NCI-H146 treated with DMSO at 0.1 percent for 48 hours (cell line): ENCODE data around the gene PRLR.
"Not testable (repeated sequence)": the region's sequence is repeated elsewhere in the genome, so short reads cannot be mapped to it uniquely, and the experiment has no call there.

Experiments
- DNase-seq: peaks from one replicate; lab custom pipeline; 2025; ENCODE audit not compliant: unreplicated experiment; lab: John Stamatoyannopoulos, UW

The PRLR gene

DNA sequence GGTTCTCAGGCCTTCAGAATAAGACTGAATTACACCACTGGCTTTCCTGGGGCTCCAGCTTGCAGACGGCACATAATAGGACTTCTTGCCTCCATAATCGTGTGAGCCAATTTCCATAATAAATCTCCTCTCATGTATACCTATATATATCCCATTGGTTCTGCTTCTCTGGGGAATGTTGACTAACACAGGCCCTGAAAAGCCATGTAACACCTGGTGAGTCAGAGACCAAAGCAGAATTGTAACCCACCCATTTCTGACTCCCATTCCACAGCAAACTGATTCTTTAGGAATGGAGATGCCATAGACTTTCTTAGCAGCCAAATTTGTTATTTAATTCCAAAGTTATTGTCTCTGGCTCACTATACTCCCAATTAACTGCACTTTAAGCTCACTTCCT, 97.1 kb downstream of the PRLR start:
- no peak for DNase-seq

DNA sequence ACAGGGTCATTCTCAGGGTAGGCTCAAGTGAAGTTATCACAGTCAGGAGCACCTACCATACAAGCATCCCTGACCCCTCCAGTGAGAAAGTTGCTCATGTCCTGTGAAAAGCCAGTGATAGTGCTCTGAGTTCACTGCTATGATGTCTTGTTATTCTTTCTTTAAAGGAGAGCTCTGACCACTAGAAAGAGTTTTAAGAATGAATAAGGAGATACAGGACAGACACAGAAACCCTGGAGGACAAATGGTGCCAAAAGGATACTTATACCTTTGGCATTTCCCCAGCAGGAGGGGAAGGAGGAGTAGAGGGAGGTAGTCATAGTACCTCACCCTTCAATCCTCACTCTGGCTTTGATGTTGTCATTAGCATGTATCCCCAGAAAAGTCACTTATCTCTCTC, 98.6 kb downstream of the PRLR start:
- DNase-seq = no peak

DNA sequence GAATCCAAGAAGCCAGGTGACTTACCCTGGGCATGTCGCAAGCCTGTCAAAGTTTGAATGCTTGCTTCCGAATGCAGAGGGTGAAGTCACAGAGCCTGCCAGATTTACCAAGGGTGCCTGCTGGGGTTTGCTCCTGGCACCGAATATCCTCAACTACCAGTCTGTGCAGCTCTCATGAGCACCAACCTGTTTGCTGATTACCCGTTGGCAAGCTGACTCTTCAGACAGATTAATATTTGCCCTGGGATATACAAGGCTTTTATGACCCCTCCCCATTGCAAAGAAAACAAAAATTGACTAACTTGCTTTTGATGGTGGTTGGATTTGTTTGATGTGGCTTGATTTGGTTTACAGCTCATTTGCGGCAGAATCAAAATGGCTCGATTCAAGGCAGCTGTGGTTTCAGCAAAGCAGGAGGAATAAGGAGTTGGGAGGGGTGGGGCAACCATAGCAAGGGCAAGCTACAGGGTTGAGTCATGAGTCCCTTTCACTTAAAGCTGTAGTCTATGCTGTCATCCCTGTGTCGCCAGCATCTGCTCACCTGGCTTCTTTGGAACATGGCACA, 100.3 kb downstream of the PRLR start:
- no peak for DNase-seq

DNA sequence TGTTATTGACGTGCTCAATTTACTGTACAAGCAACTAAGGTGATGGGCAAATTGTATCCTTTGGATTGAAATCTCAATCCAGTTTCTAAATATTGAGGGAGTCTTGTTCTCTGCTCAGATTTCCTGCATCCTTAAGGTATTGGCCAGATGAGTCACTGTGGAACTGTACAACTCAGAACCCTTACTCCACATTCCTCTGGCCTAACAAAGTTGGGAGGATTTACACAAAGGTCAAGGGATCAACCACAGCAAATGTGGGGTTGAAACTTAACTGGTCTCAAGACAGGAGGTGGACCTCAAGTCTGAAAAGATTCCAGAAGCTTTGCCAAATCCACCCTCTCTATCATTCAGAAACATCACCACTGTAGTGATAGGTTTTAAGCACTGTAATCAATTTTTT, 101.0 kb downstream of the PRLR start:
- DNase-seq = no peak

DNA sequence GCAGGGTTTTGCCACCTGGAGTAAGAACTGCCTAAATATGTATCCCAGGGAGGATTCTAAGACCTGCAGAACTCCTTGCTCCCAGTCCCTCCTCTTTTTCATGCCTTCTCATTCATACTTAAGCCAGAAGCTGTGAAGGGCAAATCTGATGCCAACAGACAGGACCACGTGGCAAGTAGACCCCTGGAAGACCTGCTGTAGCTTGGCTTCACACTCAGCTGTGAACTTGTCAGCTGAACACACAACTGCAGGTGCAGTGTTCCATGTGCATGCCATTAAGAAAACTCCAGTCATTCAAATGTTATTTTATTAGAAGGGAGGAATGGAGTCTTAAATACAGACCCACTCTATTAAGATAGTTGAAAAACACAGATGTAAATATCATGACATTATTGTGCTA, 103.3 kb downstream of the PRLR start:
- no peak for DNase-seq

DNA sequence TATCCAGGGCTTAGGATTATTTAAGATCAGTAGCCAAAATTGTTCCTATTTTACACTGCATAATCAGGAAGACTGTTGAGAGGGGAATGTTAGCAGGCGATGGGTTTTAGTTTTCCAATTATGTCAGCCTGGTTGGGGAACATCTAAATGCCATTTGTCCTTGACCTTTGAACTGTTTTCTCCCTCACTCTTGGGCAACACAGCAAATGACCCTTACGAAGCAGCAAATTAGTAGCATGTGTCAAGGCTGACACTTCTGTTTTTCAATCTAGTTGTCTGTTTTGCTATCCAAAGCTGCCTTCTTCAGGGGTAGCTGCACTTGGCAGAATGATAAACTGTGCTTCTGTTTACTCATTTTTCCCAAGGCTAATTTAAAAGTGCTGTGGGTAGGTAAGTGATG, 104.5 kb downstream of the PRLR start:
- DNase-seq = no peak

DNA sequence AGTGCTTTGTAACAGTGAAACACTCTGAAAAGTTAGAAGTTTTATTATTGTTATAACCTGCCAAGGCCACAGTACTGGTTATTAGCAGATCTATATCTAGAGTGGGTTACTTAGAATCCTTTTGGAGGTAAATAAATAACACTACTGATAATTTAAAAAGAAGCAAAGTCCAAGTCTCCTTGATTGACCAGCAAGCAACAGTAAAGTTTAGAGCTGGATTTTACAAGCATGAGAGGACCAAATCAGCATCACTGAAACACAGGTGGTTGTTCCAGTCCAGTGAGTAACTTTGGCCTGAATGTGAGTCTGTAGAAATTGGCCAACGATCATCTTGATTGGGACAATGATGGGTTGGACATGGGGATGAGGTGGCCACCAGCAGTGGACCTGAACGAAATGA, 105.4 kb downstream of the PRLR start:
- DNase-seq = no peak

DNA sequence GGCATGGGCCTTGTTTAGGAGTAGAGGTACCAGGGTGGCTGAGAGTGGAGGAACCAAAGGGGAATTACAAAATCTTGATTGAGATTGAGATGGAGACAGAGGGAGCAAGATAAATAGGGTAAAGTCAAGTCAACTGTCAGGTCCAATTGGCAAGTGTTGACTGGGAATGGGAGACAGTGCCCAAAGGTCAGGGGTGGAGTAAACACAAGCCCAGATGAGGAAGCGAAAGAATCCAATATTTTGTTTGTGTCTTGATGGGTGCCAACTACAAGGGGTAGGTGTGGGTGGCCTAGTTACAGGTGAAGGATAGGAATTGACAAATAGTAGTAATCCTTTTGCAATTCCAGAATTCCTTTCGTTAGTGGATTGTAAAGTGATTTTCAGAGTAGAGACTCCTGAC, 107.5 kb downstream of the PRLR start:
- DNase-seq = no peak

DNA sequence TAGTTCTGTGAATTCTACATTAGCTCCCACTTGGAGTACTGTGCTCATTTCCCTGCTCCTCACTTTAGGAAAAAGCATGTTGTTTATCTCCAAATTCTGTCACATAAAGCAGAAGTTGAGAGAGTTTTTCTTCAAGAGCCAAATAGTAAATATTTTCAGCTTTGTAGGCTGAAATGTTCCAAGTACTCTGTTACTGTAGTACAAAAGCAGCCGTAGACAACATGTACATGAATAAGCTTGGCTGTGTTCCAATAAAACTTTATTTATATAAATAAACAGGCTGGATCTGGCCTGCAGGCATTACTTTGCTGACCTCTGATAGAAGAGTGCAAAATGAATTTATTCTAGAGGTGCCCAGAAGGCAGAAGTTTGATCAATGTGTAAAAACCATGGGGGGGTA, 109.6 kb downstream of the PRLR start:
- no peak for DNase-seq

DNA sequence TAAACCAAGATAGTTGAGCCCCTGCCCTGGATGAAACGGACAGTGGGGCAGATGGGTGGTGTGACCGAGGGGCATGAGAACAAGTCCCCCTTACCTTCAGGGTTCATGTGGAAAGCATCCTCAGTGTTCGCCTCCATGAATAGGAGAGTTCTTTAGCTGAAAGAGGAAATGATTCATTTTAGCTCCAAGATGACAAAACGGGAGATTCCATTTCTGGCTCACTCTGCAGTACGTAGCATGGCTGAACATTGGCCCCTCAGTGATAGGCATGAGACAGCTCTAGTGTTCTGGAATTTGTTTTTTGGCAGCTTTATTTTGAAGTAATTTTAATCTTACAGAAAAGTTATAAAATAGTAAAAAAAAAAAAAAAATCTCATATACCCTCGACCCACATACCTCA, 112.3 kb downstream of the PRLR start:
- DNase-seq = no peak

DNA sequence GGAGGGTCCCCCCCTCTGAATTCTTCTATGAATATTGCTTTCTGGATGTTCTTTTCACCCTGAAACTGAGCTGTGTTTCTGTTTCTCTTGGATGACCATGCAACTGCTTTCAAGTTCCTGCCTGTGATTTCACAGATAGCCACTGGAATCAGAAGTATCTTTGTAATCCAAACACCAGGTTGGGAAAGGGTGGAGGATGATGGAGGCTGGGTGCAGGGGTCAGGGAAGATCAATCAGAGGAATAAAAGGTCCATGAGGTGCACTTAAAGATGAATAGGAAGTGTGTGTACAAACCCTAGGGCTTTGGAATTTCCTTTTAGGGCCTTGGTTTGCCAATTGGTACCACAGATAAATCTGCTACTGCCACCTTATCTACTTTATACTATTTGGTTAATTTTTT, 114.4 kb downstream of the PRLR start:
- DNase-seq = no peak

DNA sequence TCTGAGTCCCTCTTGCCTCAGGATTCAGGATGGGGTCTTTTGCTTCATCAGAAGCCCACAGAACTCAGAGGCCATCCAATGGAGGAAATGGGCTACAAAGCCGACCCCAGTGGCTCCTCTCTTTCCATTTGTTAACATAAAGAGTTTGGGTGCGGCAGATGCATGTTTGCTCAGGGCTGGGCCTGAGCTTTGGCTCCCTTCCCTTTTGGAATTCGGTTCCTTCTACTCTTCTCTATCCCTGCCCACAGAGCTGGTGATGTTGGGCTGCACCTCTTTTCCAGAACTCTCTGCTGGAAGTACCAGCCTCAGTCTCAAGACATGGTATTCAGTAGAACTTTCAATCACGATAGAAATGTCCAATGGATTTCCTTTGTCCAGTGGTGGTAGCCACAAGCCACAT, 115.6 kb downstream of the PRLR start:
- no peak for DNase-seq

DNA sequence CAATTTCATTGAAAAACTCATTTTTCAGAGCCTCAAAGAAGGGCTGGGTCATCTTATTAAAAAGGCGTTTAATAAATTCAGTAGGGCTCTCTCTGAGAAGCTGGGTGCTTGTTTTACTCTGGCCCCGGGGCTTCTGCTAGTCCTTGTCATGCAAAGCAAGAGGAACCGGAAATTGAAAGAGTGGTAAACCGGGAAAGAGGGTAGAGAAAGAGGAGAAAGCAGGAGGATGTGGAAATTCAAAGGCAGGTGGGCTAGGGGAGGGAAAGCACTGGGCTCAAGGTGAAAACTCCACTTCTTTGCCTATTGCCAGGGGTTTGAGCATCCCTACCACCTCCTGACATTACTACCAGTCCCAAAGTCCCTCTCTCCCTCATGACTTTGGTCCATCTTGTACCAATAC, 118.0 kb downstream of the PRLR start:
- no peak for DNase-seq

DNA sequence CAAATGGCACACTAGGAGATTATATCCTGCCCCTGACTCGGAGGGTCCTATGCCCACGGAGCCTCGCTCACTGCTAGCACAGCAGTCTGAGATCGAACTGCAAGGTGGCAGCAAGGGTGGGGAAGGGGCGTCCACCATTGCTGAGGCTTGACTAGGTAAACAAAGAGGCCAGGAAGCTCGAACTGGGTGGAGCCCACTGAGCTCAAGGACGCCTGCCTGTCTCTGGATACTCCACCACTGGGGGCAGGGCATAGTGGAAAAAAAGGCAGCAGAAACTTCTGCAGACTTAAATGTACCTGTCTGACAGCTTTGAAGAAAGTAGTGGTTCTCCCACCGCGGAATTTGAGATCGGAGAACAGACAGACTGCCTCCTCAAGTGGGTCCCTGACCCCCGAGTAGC, 125.7 kb downstream of the PRLR start:
- not testable (repeated sequence) for DNase-seq

DNA sequence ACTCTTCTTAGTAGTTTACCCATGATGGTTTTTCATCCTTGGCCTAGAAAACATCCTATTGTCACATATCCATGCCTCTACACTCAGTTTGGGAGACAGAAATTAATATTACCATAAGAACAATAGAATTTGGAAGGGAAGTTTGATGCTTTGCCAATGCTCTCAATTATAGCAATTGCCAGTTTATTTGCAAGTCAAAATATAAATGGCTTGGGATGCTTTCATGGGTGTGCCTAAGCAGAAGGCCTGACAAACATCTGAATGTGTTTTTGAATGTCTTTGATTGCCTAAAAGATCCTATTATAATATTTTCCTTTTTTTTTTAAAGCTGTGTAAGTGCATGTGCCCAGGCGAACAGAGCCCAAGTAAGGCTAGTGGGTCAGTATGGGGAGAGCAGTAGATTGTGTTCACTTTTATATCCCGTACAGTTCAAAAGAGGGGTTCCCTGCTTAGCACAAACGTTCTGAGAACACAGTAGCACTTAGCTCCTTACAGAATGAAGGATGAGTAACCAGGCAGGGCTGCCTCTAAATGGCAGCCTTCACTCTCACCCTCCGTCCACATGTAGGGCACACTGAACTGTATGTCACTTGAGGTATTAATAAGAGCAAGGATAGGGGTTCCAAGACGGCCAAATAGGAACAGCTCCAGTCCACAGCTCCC, 126.5 kb downstream of the PRLR start:
- no peak for DNase-seq

DNA sequence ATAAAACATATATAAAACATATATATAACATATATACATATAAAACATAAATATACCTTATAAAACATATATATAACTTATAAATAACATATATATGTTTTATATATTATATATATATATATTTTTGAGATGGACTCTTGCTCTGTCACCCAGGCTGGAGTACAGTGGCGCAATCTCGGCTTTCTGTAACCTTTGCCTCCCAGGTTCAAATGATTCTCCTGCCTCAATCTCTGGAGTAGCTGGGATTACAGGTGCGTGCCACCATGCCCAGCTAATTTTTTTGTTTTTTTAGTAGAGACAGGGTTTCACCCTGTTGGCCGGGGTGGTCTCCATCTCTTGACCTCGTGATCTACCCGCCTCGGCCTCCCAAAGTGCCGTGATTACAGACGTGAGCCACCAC, 128.6 kb downstream of the PRLR start:
- DNase-seq = not testable (repeated sequence)

DNA sequence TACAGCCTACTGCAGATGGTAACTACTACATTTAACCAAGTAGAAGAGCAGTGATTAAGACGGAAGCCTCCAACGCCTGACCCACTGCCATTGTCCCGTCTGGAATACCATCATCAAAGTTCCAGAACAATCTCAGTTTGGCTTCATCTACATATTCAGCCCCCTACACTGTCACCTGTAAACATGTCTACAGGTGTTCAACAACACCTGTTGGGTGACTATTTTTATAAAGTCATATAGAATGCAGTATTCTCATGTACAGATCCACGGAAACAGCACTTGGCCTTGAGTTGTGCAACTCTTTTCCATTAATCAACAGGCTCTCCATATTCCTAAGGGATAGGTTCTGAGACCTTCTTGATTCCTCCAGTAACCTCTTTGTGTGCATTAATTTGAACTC, 129.3 kb downstream of the PRLR start:
- no peak for DNase-seq

DNA sequence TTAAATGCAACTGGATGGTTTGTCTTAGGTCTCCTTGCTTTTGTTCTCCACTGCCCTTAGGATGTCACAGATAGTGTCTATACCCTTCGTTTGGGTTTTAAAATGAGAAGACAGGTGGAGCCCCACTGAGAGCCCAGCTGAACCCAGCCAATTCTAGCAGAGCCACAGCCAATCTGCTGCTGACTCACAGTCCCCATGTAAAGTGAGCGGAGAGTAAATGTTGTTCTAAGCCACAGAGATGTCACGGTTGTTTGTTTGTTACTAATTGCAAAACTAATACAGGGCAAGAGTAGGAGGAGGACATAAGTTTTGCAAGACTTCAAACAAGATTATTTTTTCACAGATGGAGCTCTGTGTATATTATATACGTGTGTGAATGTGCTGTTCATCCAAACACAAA, 132.1 kb downstream of the PRLR start:
- no peak for DNase-seq

DNA sequence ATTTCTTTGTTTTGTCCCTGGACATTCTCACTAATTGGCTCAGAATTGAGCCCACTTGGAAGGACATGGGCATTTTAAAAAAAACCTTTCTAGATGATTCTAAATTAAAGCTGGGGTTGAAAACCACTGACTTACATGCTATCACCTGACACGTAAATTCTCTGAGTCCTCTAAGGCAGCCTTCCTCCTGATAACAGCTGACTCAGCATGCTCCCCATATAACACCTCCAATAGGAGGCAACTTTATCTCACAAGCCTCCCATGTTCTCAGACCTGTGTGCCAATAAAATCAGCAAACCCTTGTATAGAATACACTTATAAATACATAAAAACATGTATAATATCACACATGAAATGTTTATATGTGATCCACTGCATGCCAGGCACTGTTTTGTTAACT, 133.4 kb downstream of the PRLR start:
- DNase-seq = no peak

DNA sequence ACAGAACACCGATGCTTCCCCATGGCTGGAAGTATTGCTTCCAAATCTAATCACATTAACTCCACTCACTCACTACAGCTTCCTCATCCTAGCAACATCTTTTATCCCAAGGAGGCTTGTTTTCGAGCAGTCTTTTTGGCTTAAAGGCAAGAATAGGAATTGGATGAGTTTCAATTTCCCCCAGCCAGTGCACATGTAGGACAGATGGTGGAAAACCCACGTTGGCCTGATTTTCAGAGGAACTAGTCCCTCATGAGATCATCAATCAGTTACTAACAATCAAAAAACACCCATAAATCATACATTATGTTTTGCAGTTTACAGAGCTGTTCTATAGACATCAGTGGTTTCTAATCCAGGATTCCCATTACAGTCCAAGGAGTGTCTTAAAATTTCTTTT, 134.1 kb downstream of the PRLR start:
- no peak for DNase-seq

DNA sequence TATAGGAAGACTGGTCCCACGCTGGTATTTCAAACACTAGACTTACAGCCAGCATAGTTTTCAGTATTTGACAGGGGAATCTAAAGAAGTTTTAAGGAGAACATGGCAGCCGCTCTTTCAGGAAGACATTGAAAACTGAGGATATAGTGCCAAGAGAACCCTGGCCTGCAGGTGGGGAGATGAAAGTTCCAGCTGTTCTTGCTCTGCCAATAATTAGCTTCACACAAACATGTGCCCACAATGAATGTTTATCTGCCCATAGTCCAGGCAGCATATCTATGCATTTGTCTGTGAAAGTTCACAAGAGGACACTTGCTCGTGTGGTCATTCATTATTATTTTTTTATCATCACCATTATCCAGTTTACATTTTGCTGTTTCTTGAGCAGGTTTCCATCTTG, 134.9 kb downstream of the PRLR start:
- no peak for DNase-seq

DNA sequence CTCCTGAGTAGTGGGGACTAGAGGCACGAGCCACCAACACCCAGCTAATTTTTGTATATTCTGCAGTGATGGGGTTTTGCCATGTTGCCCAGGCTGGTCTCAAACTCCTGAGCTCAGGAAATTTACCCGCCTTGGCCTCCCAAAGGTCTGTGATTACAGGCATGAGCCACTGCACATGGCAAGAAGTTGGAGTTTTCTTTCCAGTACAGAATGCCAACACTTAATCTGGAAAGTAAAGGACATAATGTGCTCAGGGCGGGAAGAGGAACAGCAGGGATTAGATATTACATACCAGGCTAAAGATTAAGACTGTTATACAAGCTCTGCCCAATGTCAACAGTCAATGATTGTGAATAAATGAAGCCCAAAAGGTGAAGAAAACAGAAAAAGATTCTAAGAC, 135.3 kb downstream of the PRLR start:
- no peak for DNase-seq

DNA sequence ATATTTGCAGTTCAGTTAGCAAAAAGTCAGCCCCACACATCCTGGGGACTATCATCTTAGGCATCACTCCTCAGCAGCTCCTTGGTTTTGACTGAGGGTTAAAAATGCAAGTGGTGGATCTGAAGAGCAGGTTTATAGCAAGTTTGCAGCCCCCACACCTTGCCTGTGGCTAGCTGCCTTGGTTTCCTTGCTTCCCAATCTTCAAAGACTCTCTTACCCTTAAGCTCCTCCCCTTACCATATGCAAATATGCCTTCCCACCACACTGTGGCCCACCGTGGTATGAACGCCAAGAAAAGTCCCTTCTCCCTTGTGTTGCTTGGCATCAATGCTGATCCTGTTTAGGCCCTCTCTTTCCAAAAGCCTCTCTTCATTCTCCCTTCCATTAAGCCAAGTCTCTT, 137.6 kb downstream of the PRLR start:
- no peak for DNase-seq
